Osteocyte (in vitro differentiated cells): ENCODE data around the gene GRIK4. TPM values are rescaled to one million over a fixed set of nuclear protein-coding genes. Genes with fewer than 3 reads are reported as not detected.

Experiments used
- DNase-seq: peaks from one replicate; pipeline ENCODE4 v3.0.0; 2021; ENCODE audit warnings: mixed read lengths; ENCODE audit not compliant: unreplicated experiment; ENCODE audit errors: extremely low spot score
- H3K27ac Mint-ChIP-seq: one replicate; pipeline ENCODE4 v1.8.0; 2021; ENCODE audit warnings: mild to moderate bottlenecking, mixed read lengths; ENCODE audit not compliant: unreplicated experiment
- H3K27me3 Mint-ChIP-seq: one replicate; pipeline ENCODE4 v1.8.0; 2021; ENCODE audit warnings: mixed read lengths; ENCODE audit not compliant: unreplicated experiment
- H3K36me3 Mint-ChIP-seq: one replicate; pipeline ENCODE4 v1.8.0; 2021; ENCODE audit warnings: mixed read lengths; ENCODE audit not compliant: unreplicated experiment
- H3K4me1 Mint-ChIP-seq: one replicate; pipeline ENCODE4 v1.8.0; 2021; ENCODE audit warnings: mixed read lengths; ENCODE audit not compliant: unreplicated experiment
- H3K4me3 Mint-ChIP-seq: one replicate; pipeline ENCODE4 v1.8.0; 2021; ENCODE audit warnings: mild to moderate bottlenecking, moderate library complexity, mixed read lengths; ENCODE audit not compliant: unreplicated experiment
- H3K9me3 Mint-ChIP-seq: one replicate; pipeline ENCODE4 v1.8.0; 2021; ENCODE audit warnings: mixed read lengths; ENCODE audit not compliant: unreplicated experiment
- CTCF ChIP-seq: fragments of 200-600 bp; sonication (generic); IDR thresholded peaks from 2 replicates; pipeline ENCODE4 v1.5.0; 2021; ENCODE audit warnings: antibody characterized with exemption, mild to moderate bottlenecking, moderate library complexity
- total RNA-seq: library from RNA; stranded (reverse); gene quantifications from 2 replicates; pipeline ENCODE4 v1.2.1, GENCODE V29; 2021

The GRIK4 gene
- total RNA-seq, 1 donor from 2014 or later: 0.11 TPM

GRCh38 chr11:120516461-120517389, 5.2 kb downstream of the GRIK4 start:
- no peak for TF ChIP-seq CTCF
- DNase-seq: no peak
- Mint-ChIP-seq H3K27me3 (peaks cover 6% of the 10 kb centered on the region), H3K4me3 (no peak overlapping the region), H3K36me3 (no peaks in the 10 kb centered on the region), H3K4me1 (peaks cover 12% of the 10 kb centered on the region), H3K27ac (no peak overlapping the region), H3K9me3 (no peaks in the 10 kb centered on the region)

GRCh38 chr11:120517390-120517761, 5.8 kb downstream of the GRIK4 start:
- Mint-ChIP-seq H3K36me3 (no peaks in the 10 kb centered on the region), H3K9me3 (no peaks in the 10 kb centered on the region), H3K4me1 (peaks cover 12% of the 10 kb centered on the region), H3K4me3 (no peak overlapping the region), H3K27me3 (peaks cover 6% of the 10 kb centered on the region), H3K27ac (peak overlapping the region; percentile 60)
- no peak for TF ChIP-seq CTCF
- DNase-seq: no peak

GRCh38 chr11:120517801-120518291, 6.3 kb downstream of the GRIK4 start:
- no peak for DNase-seq
- Mint-ChIP-seq H3K4me1 (peaks cover 12% of the 10 kb centered on the region), H3K4me3 (no peak overlapping the region), H3K27me3 (peaks cover 8% of the 10 kb centered on the region), H3K9me3 (no peaks in the 10 kb centered on the region), H3K36me3 (no peaks in the 10 kb centered on the region), H3K27ac (peak overlapping the region; percentile 60)
- no peak for TF ChIP-seq CTCF

- Mint-ChIP-seq H3K4me3 (no peak overlapping the region), H3K27me3 (peaks cover 11% of the 10 kb centered on the region), H3K4me1 (peaks cover 16% of the 10 kb centered on the region), H3K9me3 (no peaks in the 10 kb centered on the region), H3K27ac (no peak overlapping the region), H3K36me3 (no peaks in the 10 kb centered on the region)
- DNase-seq: no peak
- TF ChIP-seq CTCF: no peak
Observed at GRCh38 chr11:120518356-120518755, 6.8 kb downstream of the GRIK4 start.

GRCh38 chr11:120519474-120519873, 7.9 kb downstream of the GRIK4 start:
- Mint-ChIP-seq H3K27ac (no peak overlapping the region), H3K27me3 (peaks cover 7% of the 10 kb centered on the region), H3K9me3 (no peaks in the 10 kb centered on the region), H3K4me1 (peaks cover 17% of the 10 kb centered on the region), H3K4me3 (no peak overlapping the region), H3K36me3 (no peaks in the 10 kb centered on the region)
- no peak for TF ChIP-seq CTCF
- DNase-seq: no peak
